Suprapubic skin (tissue), 2 donors: ENCODE results near the gene PLXDC2.

Source experiments
- EP300 ChIP-seq: sonication (generic); formaldehyde crosslinking; IDR thresholded peaks from one replicate; pipeline ENCODE4 v1.6.1; 2017; ENCODE audit warnings: antibody characterized with exemption
- POLR2A ChIP-seq, 2 donors: fragments of 450-650 bp; IDR thresholded peaks; one replicate each; pipeline ENCODE4 v1.6.1; 2017; ENCODE audit warnings: antibody characterized with exemption in 2 of 2, mild to moderate bottlenecking in 2 of 2, moderate library complexity in 2 of 2

DNA sequence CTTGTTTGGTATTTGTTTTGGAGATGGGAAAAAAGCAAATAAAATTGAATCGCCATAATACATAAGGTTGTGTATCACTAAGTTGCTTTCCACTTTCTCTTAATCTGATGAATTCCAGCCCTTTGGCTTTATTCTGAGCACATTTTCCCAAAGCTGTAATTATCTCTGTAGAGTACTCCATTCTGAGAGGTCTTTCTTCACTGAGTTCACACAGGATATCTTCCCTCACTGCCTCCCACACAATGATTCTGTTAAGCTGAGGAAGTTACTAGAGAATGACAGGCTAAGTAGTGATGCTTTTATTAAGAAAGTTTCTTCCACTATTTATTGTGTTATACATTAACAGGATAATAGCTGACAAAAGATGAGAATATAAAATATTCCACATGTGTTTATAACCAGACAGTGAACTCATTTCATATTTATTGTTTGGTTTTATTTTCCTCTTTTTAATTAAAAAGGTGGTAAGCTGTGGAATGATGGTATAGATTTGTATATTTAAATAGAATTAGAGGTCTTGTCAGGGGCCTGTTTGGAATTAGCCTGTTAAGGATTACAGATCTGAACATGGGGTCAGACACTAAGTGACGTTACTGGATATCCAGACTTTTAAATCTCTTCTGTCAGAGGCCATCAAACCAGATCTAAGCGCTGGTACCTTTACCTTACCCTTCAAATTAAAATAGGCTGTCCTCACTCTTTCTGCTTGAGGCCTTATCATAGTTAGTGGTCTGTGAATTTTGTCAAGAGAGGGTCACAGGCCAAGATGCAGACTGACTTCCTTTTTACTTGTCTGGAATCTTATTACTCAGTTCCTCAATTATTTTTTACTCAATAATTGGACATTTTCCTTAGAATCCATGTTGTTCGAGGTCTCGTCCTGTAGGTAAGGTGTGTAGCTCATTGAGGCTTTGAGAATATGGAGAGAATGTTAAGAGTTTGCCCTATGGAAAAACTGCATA, 8.4 kb downstream of the PLXDC2 start:
- TF ChIP-seq POLR2A (IDR thresholded peaks at IDR 0.05) (no peak), EP300 (no peak)
